Natural killer cell (primary cell): ENCODE results near the gene C22orf39. TPM values are rescaled to one million over a fixed set of nuclear protein-coding genes. Genes with fewer than 3 reads are reported as not detected.

Experiments
- ATAC-seq, 3 donors: fragments of 150-1000 bp in 2 of 3; fragments of 200-7000 bp in 1 of 3; cut with Tn5 transposase; 1 replicate in 1 of 3; 2 replicates in 2 of 3; pipeline ENCODE4 v1.10.0; 2021; ENCODE audit warnings: mild to moderate bottlenecking in 2 of 3, moderate library complexity in 2 of 3
- DNase-seq, 2 donors: peaks; one replicate each; pipeline versions ENCODE4 v3.0.0 to v3.0.0-alpha.2; 2013 to 2021; ENCODE audit warnings: mixed read lengths in 1 of 2
- H3K27ac ChIP-seq: one replicate; pipeline ENCODE4 v1.5.1; 2013; ENCODE audit warnings: mild to moderate bottlenecking, low read length
- H3K27me3 ChIP-seq: one replicate; pipeline ENCODE4 v1.6.1; 2013; ENCODE audit warnings: low read length; ENCODE audit not compliant: control insufficient read depth, insufficient read depth
- H3K36me3 ChIP-seq: one replicate; pipeline ENCODE4 v1.6.1; 2013; ENCODE audit warnings: low read length; ENCODE audit not compliant: control insufficient read depth, insufficient read depth
- H3K4me1 ChIP-seq: one replicate; pipeline ENCODE4 v1.6.1; 2013; ENCODE audit warnings: low read length; ENCODE audit not compliant: control insufficient read depth, insufficient read depth
- H3K4me3 ChIP-seq: one replicate; pipeline ENCODE4 v1.5.1; 2013; ENCODE audit warnings: low read length
- H3K9me3 ChIP-seq: one replicate; pipeline ENCODE4 v1.6.1; 2013; ENCODE audit warnings: low read length; ENCODE audit not compliant: control insufficient read depth, insufficient read depth
- H3K27ac Mint-ChIP-seq, 2 donors: one replicate each; pipeline ENCODE4 v1.8.0; 2022; ENCODE audit warnings: mild to moderate bottlenecking in 2 of 2, mixed read lengths in 2 of 2, moderate library complexity in 1 of 2
- H3K27me3 Mint-ChIP-seq, 2 donors: one replicate each; pipeline ENCODE4 v1.8.0; 2022; ENCODE audit warnings: low read depth in 2 of 2, mixed read lengths in 2 of 2
- H3K36me3 Mint-ChIP-seq: one replicate; pipeline ENCODE4 v1.8.0; 2022; ENCODE audit warnings: mixed read lengths
- H3K4me1 Mint-ChIP-seq, 2 donors: one replicate each; pipeline ENCODE4 v1.8.0; 2022; ENCODE audit warnings: mixed read lengths in 2 of 2
- H3K4me3 Mint-ChIP-seq: one replicate; pipeline ENCODE4 v1.8.0; 2022; ENCODE audit warnings: mild to moderate bottlenecking, moderate library complexity, mixed read lengths
- H3K9me3 Mint-ChIP-seq, 2 donors: one replicate each; pipeline ENCODE4 v1.8.0; 2022; ENCODE audit warnings: mixed read lengths in 2 of 2
- WGBS: methylation state at CpG from one replicate; pipeline ENCODE4 v1.1.7; 2013; ENCODE audit warnings: missing lambda C conversion rate; ENCODE audit not compliant: insufficient coverage; 5-methylcytosine and 5-hydroxymethylcytosine counted together
- intact Hi-C: fragments of 100-400 bp; cut with micrococcal nuclease; formaldehyde crosslinking; loops from one replicate; pipeline ENCODE4 v1.14.2; 2022
- total RNA-seq, 4 donors: library from RNA; stranded (reverse); fragments of 120-200 nt in 1 of 4; gene quantifications; one replicate each; pipeline versions ENCODE4 v1.2.3 to v1.2.4, GENCODE V29; 2013 to 2022
- TF ChIP-seq, protein P1 (sequence below): fragments of 200-600 bp; IDR thresholded peaks from one replicate; pipeline ENCODE4 v1.8.0; 2022; ENCODE audit warnings: antibody characterized with exemption

C22orf39 gene
- total RNA-seq, 3 donors from 2014 or later (not counting 1 experiment from before 2014, with no cell fraction given): 45.4 to 53.3 (median 50.2) TPM

DNA sequence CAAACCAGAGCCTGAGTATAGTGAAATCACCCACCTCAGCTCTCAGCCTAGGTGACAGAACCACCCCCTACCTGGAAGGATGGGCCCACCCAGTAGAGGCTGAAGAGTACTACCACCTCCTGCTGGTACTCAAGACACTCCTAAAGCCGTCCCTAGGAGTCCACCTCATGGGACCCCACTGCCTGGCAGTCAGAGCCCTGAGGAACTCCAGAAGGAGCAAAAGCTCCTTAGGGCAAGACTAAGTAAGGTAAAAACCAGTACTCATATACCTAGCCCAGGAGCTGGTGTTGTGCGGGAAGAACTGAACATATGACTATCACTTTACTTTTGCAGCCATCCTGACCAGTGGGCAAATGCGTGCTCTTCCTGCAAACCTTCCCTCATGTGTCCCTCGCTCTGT, 52.2 kb downstream of the C22orf39 start:
- TF ChIP-seq, protein P1, sequence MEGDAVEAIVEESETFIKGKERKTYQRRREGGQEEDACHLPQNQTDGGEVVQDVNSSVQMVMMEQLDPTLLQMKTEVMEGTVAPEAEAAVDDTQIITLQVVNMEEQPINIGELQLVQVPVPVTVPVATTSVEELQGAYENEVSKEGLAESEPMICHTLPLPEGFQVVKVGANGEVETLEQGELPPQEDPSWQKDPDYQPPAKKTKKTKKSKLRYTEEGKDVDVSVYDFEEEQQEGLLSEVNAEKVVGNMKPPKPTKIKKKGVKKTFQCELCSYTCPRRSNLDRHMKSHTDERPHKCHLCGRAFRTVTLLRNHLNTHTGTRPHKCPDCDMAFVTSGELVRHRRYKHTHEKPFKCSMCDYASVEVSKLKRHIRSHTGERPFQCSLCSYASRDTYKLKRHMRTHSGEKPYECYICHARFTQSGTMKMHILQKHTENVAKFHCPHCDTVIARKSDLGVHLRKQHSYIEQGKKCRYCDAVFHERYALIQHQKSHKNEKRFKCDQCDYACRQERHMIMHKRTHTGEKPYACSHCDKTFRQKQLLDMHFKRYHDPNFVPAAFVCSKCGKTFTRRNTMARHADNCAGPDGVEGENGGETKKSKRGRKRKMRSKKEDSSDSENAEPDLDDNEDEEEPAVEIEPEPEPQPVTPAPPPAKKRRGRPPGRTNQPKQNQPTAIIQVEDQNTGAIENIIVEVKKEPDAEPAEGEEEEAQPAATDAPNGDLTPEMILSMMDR: no peak
- Mint-ChIP-seq H3K4me3 (no peak overlapping the region), H3K9me3 (no peaks in the 10 kb centered on the region), H3K4me1 (peaks cover 0 to 8% of the 10 kb centered on the region in 2 donors), H3K36me3 (no peaks in the 10 kb centered on the region), H3K27ac (peak overlapping the region in 1 of 2 donors; percentile 59), H3K27me3 (no peaks in the 10 kb centered on the region)
- H3K27ac ChIP-seq: no peak overlapping the region
- intact Hi-C loops: no loop called here
- peaks cover 69% of the 10 kb centered on the region for H3K36me3 ChIP-seq
- H3K4me3 ChIP-seq: no peak overlapping the region
- H3K4me1 ChIP-seq: no peaks in the 10 kb centered on the region
- H3K27me3 ChIP-seq: no peaks in the 10 kb centered on the region
- DNase-seq (no peak), ATAC-seq (no peak)
- H3K9me3 ChIP-seq: no peaks in the 10 kb centered on the region
- over 99% methylated on average over 4 of the region's 4 CpGs for WGBS

DNA sequence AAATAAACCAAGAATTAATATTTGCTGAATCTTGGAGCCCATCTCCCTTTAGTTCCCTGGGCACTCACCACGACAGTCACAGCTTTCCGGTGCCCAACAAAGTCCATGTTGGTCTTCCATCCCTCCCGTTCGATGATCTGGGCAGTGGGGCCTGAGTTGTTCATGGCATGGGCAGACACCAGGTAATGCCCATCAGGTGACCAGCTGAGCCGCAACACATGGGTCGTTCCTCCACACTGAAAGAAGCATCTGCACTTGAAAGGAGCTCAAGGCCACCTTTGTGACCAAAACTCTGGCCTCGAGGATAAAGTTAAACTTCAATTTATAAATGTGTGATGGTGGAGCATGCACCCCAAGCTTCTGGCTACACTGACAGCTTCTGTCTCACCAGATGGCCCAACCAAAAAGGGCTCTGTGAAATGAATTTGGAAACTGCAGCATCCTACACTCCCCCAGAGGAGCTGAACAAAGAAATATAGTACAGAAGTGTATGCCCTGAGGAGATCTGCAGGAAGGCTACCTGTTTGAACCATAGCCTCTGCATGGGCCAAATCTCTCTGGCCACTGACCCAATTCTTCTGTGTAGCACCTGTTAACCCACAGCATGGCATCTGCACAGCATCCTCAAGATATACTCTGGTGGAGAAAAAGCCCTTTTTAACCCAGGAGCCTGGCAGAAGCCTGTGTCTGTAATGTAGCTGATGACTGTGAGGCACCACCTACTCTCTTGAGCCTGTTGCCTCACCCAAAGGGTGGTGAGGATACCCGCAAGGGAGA, 53.0 kb downstream of the C22orf39 start:
- ATAC-seq: no peak
- Mint-ChIP-seq H3K27ac (peak overlapping the region; percentile 59 to 61), H3K9me3 (no peaks in the 10 kb centered on the region), H3K36me3 (no peaks in the 10 kb centered on the region), H3K27me3 (no peaks in the 10 kb centered on the region), H3K4me1 (peaks cover 0 to 5% of the 10 kb centered on the region in 2 donors), H3K4me3 (no peak overlapping the region)
- no peak overlapping the region for H3K4me3 ChIP-seq
- no peaks in the 10 kb centered on the region for H3K4me1 ChIP-seq
- peaks cover 75% of the 10 kb centered on the region for H3K36me3 ChIP-seq
- 97% methylated on average over 7 of the region's 8 CpGs for WGBS
- TF ChIP-seq, protein P1: no peak
- no peaks in the 10 kb centered on the region for H3K27me3 ChIP-seq
- no peak for DNase-seq
- intact Hi-C loops: loop anchor here (5.0 kb wide), 1 partner anchor 83 kb away; the partner anchor contains the start of genes CDC45 and UFD1
- no peak overlapping the region for H3K27ac ChIP-seq
- no peaks in the 10 kb centered on the region for H3K9me3 ChIP-seq

GRCh38 chr22:19393704-19394103, 53.8 kb downstream of the C22orf39 start:
- H3K4me1 Mint-ChIP-seq: peaks cover 0 to 5% of the 10 kb centered on the region in 2 donors
- no peaks in the 10 kb centered on the region for H3K36me3 Mint-ChIP-seq
- Histone ChIP-seq H3K4me1 (no peaks in the 10 kb centered on the region), H3K27me3 (no peaks in the 10 kb centered on the region), H3K36me3 (peaks cover 80% of the 10 kb centered on the region), H3K27ac (no peak overlapping the region), H3K4me3 (no peak overlapping the region), H3K9me3 (no peaks in the 10 kb centered on the region)
- H3K27ac Mint-ChIP-seq: peak overlapping the region in 1 of 2 donors; percentile 16
- no peak for DNase-seq
- intact Hi-C loops: loop anchor here (5.0 kb wide), 1 partner anchor 84 kb away; the partner anchor contains the start of genes CDC45 and UFD1
- TF ChIP-seq, protein P1: no peak
- H3K27me3 Mint-ChIP-seq: no peaks in the 10 kb centered on the region
- no peak for ATAC-seq
- whole genome bisulfite sequencing: 97% methylated on average over 5 of the region's 5 CpGs
- H3K9me3 Mint-ChIP-seq: no peaks in the 10 kb centered on the region
- no peak overlapping the region for H3K4me3 Mint-ChIP-seq

Other genes with a start within 250 kb of the C22orf39 start
- 1 to 10 TPM in 2 of 3 donors, under 1 TPM in 1; 0.86 to 1.2 (median 1.2) TPM for gene CLTCL1, start 156.0 kb downstream of the C22orf39 start, total RNA-seq
- gene HIRA, start 16.0 kb downstream of the C22orf39 start, total RNA-seq: 10 to 100 TPM; 49.6 to 75.9 (median 50.9) TPM
- gene MRPL40, start 15.2 kb downstream of the C22orf39 start, total RNA-seq: 10 to 100 TPM; 11.6 to 16.7 (median 14.2) TPM
- gene UFD1, start 31.5 kb upstream of the C22orf39 start, total RNA-seq: 100 to 1,000 TPM in 1 of 3 donors, 10 to 100 TPM in 2; 73.8 to 101 (median 77.8) TPM
- gene CDC45, start 32.2 kb upstream of the C22orf39 start, total RNA-seq: 1 to 10 TPM; 1.6 to 4.8 (median 3.3) TPM
- gene CLDN5, start 76.7 kb upstream of the C22orf39 start, total RNA-seq: 1 to 10 TPM in 2 of 3 donors, not detected in 1; 1.3 to 1.7 TPM